ENCODE results near the gene RGPD8. TPM values are rescaled to one million over a fixed set of nuclear protein-coding genes. Genes with fewer than 3 reads are reported as not detected.
"Not testable (repeated sequence)": the region's sequence is repeated elsewhere in the genome, so short reads cannot be mapped to it uniquely, and the experiment has no call there.

The RGPD8 gene
- total and polyA plus RNA-seq, 2 of the 13 experiments (the other 11 are each of a cell fraction or from before 2014, with no cell fraction given) = 2.3 to 12.8 TPM

GRCh38 chr2:112436993-112437392 lies 3.5 kb upstream of the RGPD8 start:
- BruUV-seq (replicated peaks); H3K9ac ChIP-seq (ENCODE audit: insufficient read depth, low read depth, low read length); H3K27ac ChIP-seq (ENCODE audit: extremely low read length, insufficient read depth, low read length); intact Hi-C loops (cut with micrococcal nuclease; ENCODE audit: unreplicated experiment); FAIRE-seq; POLR2A ChIA-PET; H3K79me2 ChIP-seq (ENCODE audit: insufficient read depth, low read length); ATAC-seq; DNase-seq (ENCODE audit: low spot score); H3K9me3 ChIP-seq (ENCODE audit: low read length); CTCF ChIA-PET (ENCODE audit: low intra/inter-chr PET ratio, low total read pairs); H2AFZ ChIP-seq (ENCODE audit: low read length); H3K36me3 ChIP-seq (replicated peaks in 1 of 2; ENCODE audit: control insufficient read depth in 1 of 2, insufficient read depth in 2 of 2, low read length in 2 of 2); H4K20me1 ChIP-seq (ENCODE audit: insufficient read depth, low read length): not testable (repeated sequence)
- H3K4me1 ChIP-seq (ENCODE audit: insufficient read depth, low read length) = peaks cover 28% of the 10 kb centered on the region
- H3K4me3 ChIP-seq (replicated peaks in 1 of 3; ENCODE audit: insufficient read depth in 1 of 3, low read depth in 2 of 3, low read length in 3 of 3) = peak overlapping the region in 1 of 3 experiments; percentile 61; a peak in 3 of 6 replicates
- H3K4me2 ChIP-seq (ENCODE audit: low read depth, low read length) = peak overlapping the region; percentile 76
- H3K27me3 ChIP-seq (ENCODE audit: control insufficient read depth in 1 of 2, insufficient read depth in 2 of 2, low read length in 2 of 2) = peaks cover 0 to 18% of the 10 kb centered on the region in 2 experiments; a peak in 1 of 5 replicates
- in situ Hi-C loops (cut with HindIII; ENCODE audit: extremely low pct_ligation_motif_present, low pct_unique_long_range_greater_than_20kb) = loop anchor here (10.0 to 25.0 kb wide), 2 partner anchors 175 to 312 kb away; partner anchors contain the start of gene ZC3H8
- 68% methylated on average over 5 of the region's 10 CpGs for WGBS (ENCODE audit: low lambda C conversion rate)

DNA sequence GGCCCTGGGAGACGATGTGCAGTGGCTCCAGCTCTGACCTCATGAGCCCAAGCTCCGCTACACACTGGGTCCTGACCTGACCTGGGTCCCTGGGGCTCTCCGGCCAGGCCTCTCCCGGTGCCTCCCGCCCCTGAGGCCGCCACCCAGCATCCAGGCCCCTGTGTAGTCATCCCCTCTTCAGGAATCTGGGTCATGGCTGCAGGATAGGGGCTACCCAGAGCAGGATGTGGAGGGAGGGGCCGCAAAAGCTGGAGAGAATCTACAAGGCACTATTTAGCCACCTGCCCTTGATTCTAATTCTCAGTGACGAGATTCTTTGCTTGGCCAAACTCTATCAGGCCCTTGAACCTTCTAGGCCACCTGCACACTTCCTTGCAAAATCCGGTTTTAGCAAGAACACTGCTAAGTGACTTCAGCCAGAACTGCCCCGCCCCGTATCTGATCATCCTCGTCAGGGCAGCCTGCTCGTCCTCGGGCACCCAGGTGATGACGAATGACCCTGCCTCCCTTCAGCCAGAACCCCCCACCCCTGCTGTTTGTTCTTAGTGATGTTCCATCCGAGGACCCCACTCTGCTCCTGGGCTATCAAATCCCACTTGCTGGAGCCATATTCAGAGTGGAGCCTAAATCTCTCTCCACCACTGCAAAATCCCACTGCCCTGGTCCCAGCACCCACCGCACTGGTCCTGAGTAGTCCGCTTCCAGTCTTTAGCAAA lies 2.4 kb upstream of the RGPD8 start:
- H3K36me3 ChIP-seq (replicated peaks in 1 of 2; ENCODE audit: control insufficient read depth in 1 of 2, insufficient read depth in 2 of 2, low read length in 2 of 2); BruUV-seq (replicated peaks); H2AFZ ChIP-seq (ENCODE audit: low read length); H3K9ac ChIP-seq (ENCODE audit: insufficient read depth, low read depth, low read length); H3K79me2 ChIP-seq (ENCODE audit: insufficient read depth, low read length); CTCF ChIA-PET (ENCODE audit: low intra/inter-chr PET ratio, low total read pairs); FAIRE-seq; intact Hi-C loops (cut with micrococcal nuclease; ENCODE audit: unreplicated experiment); H3K9me3 ChIP-seq (ENCODE audit: low read length); H4K20me1 ChIP-seq (ENCODE audit: insufficient read depth, low read length); DNase-seq (ENCODE audit: low spot score); H3K27ac ChIP-seq (ENCODE audit: extremely low read length, insufficient read depth, low read length); POLR2A ChIA-PET: not testable (repeated sequence)
- peaks cover 0 to 18% of the 10 kb centered on the region in 2 experiments; a peak in 1 of 5 replicates for H3K27me3 ChIP-seq (ENCODE audit: control insufficient read depth in 1 of 2, insufficient read depth in 2 of 2, low read length in 2 of 2)
- TF ChIP-seq MTA1 (CRISPR knock-in tag; IDR thresholded peaks at IDR 0.05; ENCODE audit: borderline replicate concordance) = 0 out of 2 replicates have a peak, but pooled peaks have one; percentile 57
- peak; percentile 18; the same call in 1 of the 2 replicates for TF ChIP-seq ZNF263 (CRISPR knock-in tag; IDR thresholded peaks at IDR 0.05)
- peak; percentile 47; the same call in 1 of the 2 replicates for TF ChIP-seq NFAT5 (CRISPR knock-in tag; IDR thresholded peaks at IDR 0.05)
- 0 out of 2 replicates have a peak, but pooled peaks have one; percentile 62 for TF ChIP-seq EED (CRISPR knock-in tag; IDR thresholded peaks at IDR 0.05)
- TF ChIP-seq ZNF687 (CRISPR knock-in tag; IDR thresholded peaks at IDR 0.05) = peak; percentile 43; the same call in 1 of the 2 replicates
- peak; percentile 27; the same call in 1 of the 2 replicates for TF ChIP-seq ZFX (CRISPR knock-in tag; IDR thresholded peaks at IDR 0.05; ENCODE audit: low read depth)
- H3K4me2 ChIP-seq (ENCODE audit: low read depth, low read length) = peak overlapping the region; percentile 74
- H3K4me1 ChIP-seq (ENCODE audit: insufficient read depth, low read length) = peaks cover 37% of the 10 kb centered on the region
- ATAC-seq = peak; percentile 31
- in situ Hi-C loops (cut with HindIII; ENCODE audit: extremely low pct_ligation_motif_present, low pct_unique_long_range_greater_than_20kb) = loop anchor here (10.0 to 25.0 kb wide), 2 partner anchors 174 to 311 kb away; partner anchors contain the start of gene ZC3H8
- 54% methylated on average over 13 of the region's 18 CpGs for WGBS (ENCODE audit: low lambda C conversion rate)
- H3K4me3 ChIP-seq (replicated peaks in 1 of 3; ENCODE audit: insufficient read depth in 1 of 3, low read depth in 2 of 3, low read length in 3 of 3) = peak overlapping the region; percentile 23 to 58 (median 34); a peak in 3 of 6 replicates

All from HepG2 (cell line).